Left forelimb (tissue), 1 donor: Measurements from ENCODE around the gene PLPP3.

Experiments used
- DNase-seq: peaks from one replicate; pipeline ENCODE4 v3.0.0-alpha.2; 2018; ENCODE audit warnings: low spot score

The PLPP3 gene

GRCh38 chr1:56522680-56523079 is 56.7 kb downstream of the PLPP3 start:
- no peak for DNase-seq

- DNase-seq = no peak
Measured at GRCh38 chr1:56520016-56520601, 59.3 kb downstream of the PLPP3 start.

DNA sequence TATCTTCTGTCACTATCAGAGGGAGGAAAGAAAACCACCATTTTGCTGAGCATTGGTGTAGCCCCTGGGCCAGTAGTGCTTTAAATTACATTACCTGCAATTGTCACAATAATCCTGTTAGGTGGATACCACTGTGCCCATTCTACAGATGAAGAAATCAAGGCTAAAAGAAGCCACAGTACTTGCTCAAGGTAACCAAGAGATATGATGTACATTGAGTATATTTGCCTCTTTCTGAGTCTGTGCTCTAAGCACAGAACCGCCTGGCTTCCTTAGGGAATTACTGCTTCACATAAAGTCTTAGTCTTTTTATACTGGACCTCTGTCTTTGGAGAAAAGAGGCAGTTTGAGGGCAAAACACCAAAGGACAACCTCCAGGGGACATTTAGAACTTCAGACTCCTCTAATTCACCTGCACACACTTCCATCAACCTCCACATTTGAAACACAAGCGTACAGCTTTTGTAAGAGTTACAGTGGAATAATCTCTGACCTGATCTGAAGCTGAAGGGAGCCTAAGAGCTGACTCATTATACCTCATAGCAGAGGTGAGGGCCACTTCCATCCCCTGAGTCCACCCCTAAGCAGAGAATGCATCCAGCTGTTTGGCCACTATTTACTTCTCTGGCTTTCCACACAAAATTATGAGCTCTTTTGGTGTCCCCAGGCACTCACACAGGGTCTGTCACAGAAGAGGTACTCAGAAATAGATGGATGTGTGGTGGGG is 61.8 kb downstream of the PLPP3 start:
- DNase-seq = no peak

DNA sequence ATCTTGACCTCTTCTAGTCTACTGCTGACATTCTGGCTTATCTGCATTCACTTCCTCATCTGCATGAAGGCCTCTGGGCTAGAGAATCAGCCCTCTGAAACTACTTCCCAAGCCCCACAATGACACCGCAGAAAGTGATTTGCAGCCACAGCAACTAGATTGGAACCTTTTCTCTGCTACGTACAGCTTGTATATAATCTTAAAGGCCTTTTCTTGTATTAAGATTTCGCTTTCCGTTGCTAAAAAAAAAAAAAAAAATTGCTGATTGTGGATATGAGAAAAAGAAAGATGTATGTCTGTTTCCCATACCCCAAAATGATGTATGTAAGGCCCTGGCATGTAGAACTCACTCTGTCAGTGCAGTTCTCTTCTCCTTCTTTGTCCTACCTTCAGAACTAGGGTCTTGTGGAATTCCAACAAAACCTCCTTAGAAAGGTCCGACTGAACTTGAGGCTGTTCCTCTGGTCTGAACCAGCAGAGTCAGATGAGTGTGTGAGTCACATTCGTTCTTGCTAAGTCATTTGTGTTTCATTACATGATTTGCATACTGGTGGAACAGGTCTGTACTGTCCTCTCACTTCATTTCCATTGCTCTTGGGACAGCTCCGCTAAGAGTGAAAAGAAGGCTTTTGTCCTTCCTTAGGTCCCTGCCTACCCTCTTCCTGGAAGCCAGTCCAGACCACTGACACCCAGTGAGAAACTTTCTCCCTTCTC is 62.7 kb downstream of the PLPP3 start:
- no peak for DNase-seq

GRCh38 chr1:56515898-56516538 is 63.3 kb downstream of the PLPP3 start:
- DNase-seq = no peak

GRCh38 chr1:56512724-56513494 is 66.5 kb downstream of the PLPP3 start:
- DNase-seq = no peak

DNA sequence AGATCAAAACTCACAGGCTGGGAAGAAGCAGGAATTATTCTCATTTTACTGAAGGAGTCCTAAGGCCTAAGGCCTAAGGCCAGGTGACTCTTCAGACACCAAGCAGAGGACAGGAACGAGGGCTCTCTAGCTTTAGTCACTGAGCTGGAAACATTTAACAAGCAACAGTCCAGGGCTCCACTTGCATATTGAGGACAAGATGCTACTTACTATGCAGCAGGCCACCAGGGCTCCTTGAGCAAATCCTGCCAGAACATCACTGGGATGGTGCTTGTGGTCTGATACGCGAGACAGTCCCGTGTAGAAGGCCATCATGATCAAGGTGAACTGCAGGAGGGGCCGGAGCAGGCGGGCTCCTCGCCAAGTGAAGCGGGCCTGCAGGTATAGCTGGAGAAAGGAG is 67.6 kb downstream of the PLPP3 start:
- DNase-seq = no peak

DNA sequence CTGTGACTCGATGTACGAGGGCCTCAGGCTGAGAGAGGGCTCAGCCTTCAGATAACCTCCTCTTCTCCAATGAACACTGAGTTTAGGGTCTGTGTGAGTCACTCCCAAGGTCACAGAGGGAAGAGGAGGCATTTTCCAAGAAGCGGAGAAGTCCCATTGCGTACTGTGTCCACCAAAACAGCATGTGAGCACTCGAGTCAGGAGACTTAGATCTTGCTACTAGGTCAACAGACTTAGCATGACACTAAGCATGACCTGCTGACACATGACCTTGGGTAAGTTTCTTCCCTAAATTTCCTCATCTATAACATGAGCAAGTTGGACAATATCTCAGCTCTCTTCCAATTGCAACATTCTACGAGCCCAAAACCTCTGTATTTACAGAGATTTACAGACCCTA is 68.0 kb downstream of the PLPP3 start:
- DNase-seq = no peak

- no peak for DNase-seq
Measured at GRCh38 chr1:56510642-56511021, 68.7 kb downstream of the PLPP3 start.

DNA sequence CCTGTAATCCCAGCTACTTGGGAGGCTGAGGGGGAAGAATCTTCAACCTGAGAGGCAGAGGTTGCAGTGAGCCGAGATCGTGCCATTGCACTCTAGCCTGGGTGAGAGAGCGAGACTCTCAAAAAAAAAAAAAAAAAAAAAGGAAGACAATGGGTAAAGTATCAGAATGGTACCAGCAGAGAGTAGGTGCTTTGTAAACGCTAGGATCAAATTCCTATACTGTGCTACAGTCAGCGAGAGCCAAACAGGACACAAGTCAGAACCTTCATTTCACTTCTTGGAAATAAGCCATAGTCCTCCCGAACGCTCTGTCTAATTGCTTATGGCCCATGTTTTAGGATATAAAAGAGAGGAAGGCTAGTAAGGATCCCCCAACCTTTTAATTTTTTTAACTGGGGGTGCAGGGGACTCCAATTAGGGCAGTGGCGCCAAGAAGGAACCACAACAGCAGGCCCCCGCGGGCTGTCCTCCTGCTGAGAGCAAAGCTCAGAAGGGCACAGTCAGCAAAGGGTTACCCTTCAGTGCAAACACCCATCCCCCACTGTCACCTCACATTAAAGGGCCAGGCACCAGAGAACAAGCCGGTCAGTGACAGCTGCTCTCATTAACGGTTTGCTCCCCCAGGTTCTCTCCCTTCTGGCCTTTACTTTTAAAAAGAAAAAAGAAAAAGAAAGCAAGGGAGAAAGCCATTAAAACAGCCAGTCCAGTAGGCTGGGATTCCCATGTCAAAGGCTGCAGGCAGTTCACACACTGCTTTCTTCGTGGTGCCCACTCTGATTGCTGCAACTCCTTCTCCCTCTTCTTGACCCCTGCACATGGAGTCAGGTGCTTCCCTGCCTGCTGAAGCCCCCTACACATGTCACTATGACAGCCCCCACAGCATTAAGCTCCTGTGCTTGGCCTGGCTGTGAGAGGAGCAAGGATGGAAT is 69.4 kb downstream of the PLPP3 start:
- DNase-seq = no peak

DNA sequence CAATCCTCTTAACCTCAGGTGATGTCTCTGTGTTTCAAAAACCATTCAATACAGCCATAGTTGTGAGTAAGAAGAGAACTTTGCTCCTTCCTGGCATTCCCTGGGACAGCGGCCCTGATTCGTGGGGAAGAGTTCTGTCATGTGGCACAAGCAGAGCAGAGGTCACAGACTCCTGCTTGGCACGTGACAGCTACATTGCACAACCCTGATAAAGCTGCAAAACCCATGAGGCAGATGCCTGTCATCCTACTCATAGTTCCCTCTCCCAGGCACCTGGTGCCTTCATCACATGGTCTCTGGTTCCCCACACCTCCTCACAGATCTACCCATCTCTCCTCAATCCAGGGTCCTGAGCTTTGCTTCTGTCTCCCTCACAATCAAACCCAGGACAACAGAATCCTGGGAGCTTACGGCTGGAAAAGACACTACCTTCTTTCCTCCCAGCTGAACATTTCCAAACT is 70.8 kb downstream of the PLPP3 start:
- no peak for DNase-seq

DNA sequence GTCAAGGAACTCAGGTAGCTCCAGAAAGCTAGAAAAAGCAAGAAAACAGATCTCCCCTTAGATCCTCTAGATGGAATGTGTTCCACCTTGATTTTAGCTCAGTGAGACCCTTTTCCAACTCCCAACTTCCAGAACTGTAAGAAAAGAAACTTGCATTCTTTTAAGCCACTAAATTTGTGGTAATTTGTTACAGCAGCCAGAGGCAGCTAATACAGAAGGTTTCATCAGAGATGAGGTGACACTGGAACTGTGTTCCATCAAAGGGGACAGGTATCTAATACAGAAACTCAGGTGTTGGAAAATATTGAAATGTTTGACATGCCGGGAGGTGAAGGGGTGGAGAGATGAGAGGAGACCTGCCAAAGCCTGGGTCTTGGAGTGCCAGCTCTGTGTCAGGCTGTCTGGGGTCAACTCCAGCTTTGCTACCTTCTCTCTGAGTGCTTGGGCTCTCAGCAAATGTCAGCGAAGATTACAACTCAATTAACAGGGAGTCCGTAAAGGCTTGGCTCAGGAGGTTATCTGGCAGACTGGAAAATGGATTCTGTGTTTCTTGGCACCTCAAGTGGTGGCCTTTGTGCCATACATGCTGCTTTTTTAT is 71.3 kb downstream of the PLPP3 start:
- no peak for DNase-seq

- no peak for DNase-seq
Measured at GRCh38 chr1:56506951-56507491, 72.3 kb downstream of the PLPP3 start.

DNA sequence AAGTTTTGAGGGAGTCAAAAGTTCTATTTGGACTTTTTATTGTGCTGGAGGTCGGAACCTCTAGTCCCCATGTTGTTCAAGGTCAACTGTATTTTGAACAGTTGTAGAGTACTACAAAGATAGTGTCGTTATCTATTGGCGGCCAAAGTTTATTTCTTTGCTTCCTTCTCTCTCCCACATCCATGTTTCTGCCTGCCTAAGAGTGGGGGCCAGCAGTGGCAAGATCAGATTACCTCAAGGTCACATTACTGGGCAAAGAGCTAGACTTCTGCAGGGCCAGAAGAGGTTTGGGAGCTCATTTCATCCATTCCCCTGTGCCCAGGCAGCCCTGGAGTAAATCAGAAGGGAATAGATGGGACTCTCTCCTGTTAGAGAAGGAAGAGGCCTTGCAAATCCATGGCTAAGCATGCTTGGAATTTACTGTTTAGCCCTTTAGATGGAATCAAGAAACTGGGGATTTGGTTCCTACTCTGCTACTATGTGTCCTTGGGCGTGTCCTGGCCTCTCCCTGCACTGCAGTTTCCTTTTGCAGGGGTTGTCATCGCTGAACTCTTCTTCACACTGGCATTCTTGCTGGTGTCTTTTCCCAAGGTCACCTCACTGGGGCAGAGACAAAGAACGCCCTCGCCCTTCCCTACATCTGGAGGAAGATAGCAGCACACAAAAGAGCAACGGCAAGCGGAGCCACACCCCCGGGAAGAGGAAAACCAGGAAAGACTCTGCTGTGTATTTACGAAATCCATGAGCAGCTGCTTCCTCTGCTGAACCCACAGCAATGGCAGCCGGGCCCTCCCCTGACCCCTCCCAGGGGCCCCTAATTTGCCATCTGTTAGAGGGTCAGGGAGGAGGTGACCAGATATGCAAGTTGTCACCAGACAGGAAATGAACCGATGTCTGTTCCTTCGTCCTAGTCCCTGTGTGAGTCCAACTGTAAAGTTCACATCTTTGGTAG is 73.3 kb downstream of the PLPP3 start:
- no peak for DNase-seq

GRCh38 chr1:56502700-56503245 is 76.6 kb downstream of the PLPP3 start:
- DNase-seq = no peak

- DNase-seq = no peak
Measured at GRCh38 chr1:56501888-56502287, 77.5 kb downstream of the PLPP3 start.

DNA sequence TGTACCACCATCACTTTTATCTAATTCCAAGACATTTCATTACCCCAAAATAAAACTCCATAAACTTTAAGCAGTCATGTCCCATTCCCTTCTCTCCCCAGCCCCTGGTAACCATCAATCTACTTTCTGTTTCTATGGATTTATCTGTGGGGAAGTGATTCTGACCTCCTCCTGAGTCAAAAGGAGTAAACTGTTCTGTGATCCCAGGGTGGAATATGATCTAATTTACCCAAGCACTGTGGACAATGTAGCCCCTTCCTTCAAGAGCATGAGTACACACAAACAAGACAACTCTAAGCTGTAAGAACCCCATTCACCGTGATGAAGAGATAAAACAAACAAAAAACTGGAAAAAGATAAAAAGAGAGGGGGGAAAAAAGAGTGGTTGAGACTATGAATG is 77.9 kb downstream of the PLPP3 start:
- no peak for DNase-seq
